SK-N-SH (cell line): ENCODE measurements around the gene GUCY1A1. TPM values are rescaled to one million over a fixed set of nuclear protein-coding genes. Genes with fewer than 3 reads are reported as not detected.

Experiments
- CTCF ChIA-PET: fragments of 300-600, 350-600 bp; formaldehyde crosslinking; extraction: SDS; loops from one replicate; lab custom pipeline; 2021; lab: Yijun Ruan, JAX
- POLR2A ChIA-PET: fragments of 350-600 bp; sonication (Branson Sonifier 250); formaldehyde crosslinking; extraction: SDS; loops from one replicate; lab custom pipeline; 2020; ENCODE audit warnings: antibody characterized with exemption, inconsistent platforms; lab: Yijun Ruan, JAX
- DNase-seq: peaks from one replicate; pipeline ENCODE4 v3.0.0; 2012
- H2AFZ ChIP-seq: fragments of 200-600 bp; sonication (generic); 2 replicates; pipeline ENCODE4 v1.8.1; 2016; ENCODE audit warnings: antibody characterized with exemption, mild to moderate bottlenecking, low read depth
- H3F3A ChIP-seq: fragments of 200-600 bp; sonication (generic); replicated peaks from 2 replicates; pipeline ENCODE3; 2016; ENCODE audit warnings: antibody characterized with exemption, mild to moderate bottlenecking; ENCODE audit not compliant: insufficient read depth
- H3K27ac ChIP-seq, 2 experiments: fragments of 200-500 bp in 1 of 2; fragments of 200-600 bp in 1 of 2; sonication (Bioruptor generic) in 1 of 2; sonication (generic), shearing (Covaris generic) in 1 of 2; 2 replicates each; pipeline versions ENCODE4 v1.5.1 to v1.6.1; 2014 to 2016; ENCODE audit warnings: low read depth in 2 of 2, inconsistent platforms in 1 of 2, low read length in 1 of 2, mild to moderate bottlenecking in 1 of 2, mixed read lengths in 1 of 2
- H3K27me3 ChIP-seq: fragments of 200-600 bp; sonication (generic), shearing (Covaris generic); 2 replicates; pipeline ENCODE4 v1.6.1; 2016; ENCODE audit warnings: mixed run types; ENCODE audit not compliant: insufficient read depth
- H3K36me3 ChIP-seq, 2 experiments: fragments of 200-500 bp in 1 of 2; fragments of 200-600 bp in 1 of 2; sonication (Bioruptor generic) in 1 of 2; sonication (generic) in 1 of 2; replicated peaks in 1 of 2; 2 replicates each; pipeline versions ENCODE3 to v1.5.1; 2014 to 2016; ENCODE audit warnings: low read length in 1 of 2, mild to moderate bottlenecking in 1 of 2; ENCODE audit not compliant: insufficient read depth in 2 of 2, control insufficient read depth in 1 of 2
- H3K4me1 ChIP-seq, 2 experiments: fragments of 200-500 bp in 1 of 2; fragments of 200-600 bp in 1 of 2; sonication (Bioruptor generic) in 1 of 2; sonication (generic), shearing (Covaris generic) in 1 of 2; 2 replicates each; pipeline versions ENCODE4 v1.5.1 to v1.6.1; 2014 to 2016; ENCODE audit warnings: low read depth in 1 of 2, low read length in 1 of 2, mixed run types in 1 of 2; ENCODE audit not compliant: insufficient read depth in 2 of 2, control insufficient read depth in 1 of 2
- H3K4me2 ChIP-seq: fragments of 200-600 bp; sonication (generic), shearing (Covaris generic); 2 replicates; pipeline ENCODE4 v1.6.1; 2017; ENCODE audit warnings: mixed run types
- H3K4me3 ChIP-seq, 2 experiments: fragments of 200-500 bp in 1 of 2; fragments of 200-600 bp in 1 of 2; sonication (Bioruptor generic) in 1 of 2; sonication (generic), shearing (Covaris generic) in 1 of 2; 2 replicates each; pipeline versions ENCODE4 v1.5.1 to v1.8.1; 2014 to 2016; ENCODE audit warnings: low read depth in 2 of 2, inconsistent platforms in 1 of 2, low read length in 1 of 2, mild to moderate bottlenecking in 1 of 2, mixed read lengths in 1 of 2, moderate library complexity in 1 of 2
- H3K79me2 ChIP-seq: fragments of 200-600 bp; sonication (generic); 2 replicates; pipeline ENCODE4 v1.8.1; 2017; ENCODE audit warnings: mild to moderate bottlenecking; ENCODE audit not compliant: insufficient read depth
- H3K9ac ChIP-seq: fragments of 200-600 bp; sonication (generic); 2 replicates; pipeline ENCODE4 v1.6.1; 2017; ENCODE audit warnings: mixed run types
- H3K9me2 ChIP-seq: fragments of 200-600 bp; sonication (generic); 2 replicates; pipeline ENCODE4 v1.6.1; 2017; ENCODE audit warnings: mixed run types
- H3K9me3 ChIP-seq: fragments of 200-600 bp; sonication (generic); 2 replicates; pipeline ENCODE4 v1.6.1; 2017; ENCODE audit warnings: mixed run types, mild to moderate bottlenecking, moderate library complexity
- H4K20me1 ChIP-seq: fragments of 200-600 bp; sonication (generic); 2 replicates; pipeline ENCODE4 v1.6.1; 2017; ENCODE audit warnings: mild to moderate bottlenecking, mixed run types; ENCODE audit not compliant: insufficient read depth
- CHD2 ChIP-seq: fragments of 150-350 bp; IDR thresholded peaks from 2 replicates; pipeline ENCODE4 v1.6.1; 2018; ENCODE audit warnings: low read length; ENCODE audit not compliant: partially characterized antibody
- ELF1 ChIP-seq: IDR thresholded peaks from 2 replicates; pipeline ENCODE4 v1.4.0; 2012
- EP300 ChIP-seq, 2 experiments: IDR thresholded peaks; 2 replicates each; pipeline versions ENCODE4 v1.4.0 to v1.6.1; 2012; ENCODE audit warnings: borderline replicate concordance in 1 of 2, low read depth in 1 of 2, low read length in 1 of 2
- EZH2phosphoT487 ChIP-seq: fragments of 200-600 bp; sonication (generic); IDR thresholded peaks from 2 replicates; pipeline ENCODE4 v1.6.1; 2017; ENCODE audit warnings: low read depth, mixed run types, mild to moderate bottlenecking, antibody characterized with exemption, moderate library complexity, borderline replicate concordance
- FOSL2 ChIP-seq: IDR thresholded peaks from 2 replicates; pipeline ENCODE4 v1.4.0; 2012; ENCODE audit warnings: low read depth, mild to moderate bottlenecking, moderate library complexity, borderline replicate concordance
- FOXJ3 ChIP-seq: sonication (generic); formaldehyde crosslinking; IDR thresholded peaks from 2 replicates; pipeline ENCODE4 v1.5.1; 2020; ENCODE audit warnings: mild to moderate bottlenecking, missing genetic modification reagents
- IRF3 ChIP-seq: fragments of 150-350 bp; IDR thresholded peaks from 2 replicates; pipeline ENCODE4 v1.6.1; 2016; ENCODE audit warnings: mild to moderate bottlenecking, low read depth, low read length
- JUND ChIP-seq: IDR thresholded peaks from 2 replicates; pipeline ENCODE4 v1.4.0; 2012
- MAX ChIP-seq: IDR thresholded peaks from 2 replicates; pipeline ENCODE4 v1.4.0; 2012; ENCODE audit warnings: low read depth
- MEF2A ChIP-seq: IDR thresholded peaks from 2 replicates; pipeline ENCODE4 v1.4.0; 2012; ENCODE audit warnings: low read depth, borderline replicate concordance
- NFIC ChIP-seq: IDR thresholded peaks from 2 replicates; pipeline ENCODE4 v1.4.0; 2012; ENCODE audit warnings: borderline replicate concordance
- PBX3 ChIP-seq: IDR thresholded peaks from 2 replicates; pipeline ENCODE4; 2012
- POLR2AphosphoS5 ChIP-seq: IDR thresholded peaks from 2 replicates; pipeline ENCODE4 v1.6.1; 2012; ENCODE audit warnings: low read depth, low read length
- RAD21 ChIP-seq: IDR thresholded peaks from 2 replicates; pipeline ENCODE4 v1.6.1; 2012; ENCODE audit warnings: mild to moderate bottlenecking, low read length
- RCOR1 ChIP-seq: fragments of 150-350 bp; IDR thresholded peaks from 2 replicates; pipeline ENCODE4 v1.6.1; 2017; ENCODE audit warnings: antibody characterized with exemption, low read length
- REST ChIP-seq: IDR thresholded peaks from 2 replicates; pipeline ENCODE4 v1.6.1; 2012; ENCODE audit warnings: mild to moderate bottlenecking, low read depth, low read length, moderate library complexity
- SIN3A ChIP-seq: IDR thresholded peaks from 2 replicates; pipeline ENCODE4 v1.6.1; 2012; ENCODE audit warnings: low read depth, mild to moderate bottlenecking, low read length, moderate library complexity, borderline replicate concordance
- YY1 ChIP-seq: IDR thresholded peaks from 2 replicates; pipeline ENCODE4 v1.4.0; 2012; ENCODE audit warnings: low read depth, mild to moderate bottlenecking
- WGBS: methylation state at CpG from one replicate; pipeline ENCODE4 v1.1.6; 2017; ENCODE audit warnings: low lambda C conversion rate; 5-methylcytosine and 5-hydroxymethylcytosine counted together
- polyA plus RNA-seq, 3 experiments: library from polyadenylated mRNA; depleted of rRNA; stranded (reverse); fragments of >200 nt; gene quantifications; 2 replicates each; pipeline ENCODE4 v1.2.3, GENCODE V29; 2012
- TF ChIP-seq, protein P1 (sequence below): IDR thresholded peaks from 2 replicates; pipeline ENCODE4 v1.4.0; 2012; ENCODE audit warnings: low read depth, borderline replicate concordance

GUCY1A1 gene
- polyA plus RNA-seq, 1 of the 3 experiments (the other 2 are of a cell fraction), result 0.03 TPM

- Histone ChIP-seq H3K9me2 (no peaks in the 10 kb centered on the region), H3K4me3 (no peak overlapping the region), H3K4me1 (no peaks in the 10 kb centered on the region; a peak in 1 of 4 replicates), H3K36me3 (no peaks in the 10 kb centered on the region), H2AFZ (no peak overlapping the region), H3K27ac (no peak overlapping the region), H4K20me1 (no peaks in the 10 kb centered on the region), H3K4me2 (no peak overlapping the region), H3K27me3 (no peaks in the 10 kb centered on the region), H3K79me2 (no peaks in the 10 kb centered on the region), H3K9me3 (no peaks in the 10 kb centered on the region), H3F3A (no peaks in the 10 kb centered on the region), H3K9ac (no peak overlapping the region)
- ChIA-PET POLR2A (no interaction called here), CTCF (interaction anchor here (0.7 kb wide), 1 partner anchor 25 kb away, joined by 3 read pairs; no protein-coding TSS in a partner anchor)
- 10% methylated on average over 2 of the region's 2 CpGs for WGBS
- TF ChIP-seq FOXJ3 (CRISPR knock-in tag), result no peak
- TF ChIP-seq REST, result no peak
- TF ChIP-seq, protein P1, sequence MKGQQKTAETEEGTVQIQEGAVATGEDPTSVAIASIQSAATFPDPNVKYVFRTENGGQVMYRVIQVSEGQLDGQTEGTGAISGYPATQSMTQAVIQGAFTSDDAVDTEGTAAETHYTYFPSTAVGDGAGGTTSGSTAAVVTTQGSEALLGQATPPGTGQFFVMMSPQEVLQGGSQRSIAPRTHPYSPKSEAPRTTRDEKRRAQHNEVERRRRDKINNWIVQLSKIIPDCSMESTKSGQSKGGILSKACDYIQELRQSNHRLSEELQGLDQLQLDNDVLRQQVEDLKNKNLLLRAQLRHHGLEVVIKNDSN, result no peak
- TF ChIP-seq JUND, result no peak
- TF ChIP-seq EZH2phosphoT487, result no peak
- no peak for TF ChIP-seq FOSL2
- TF ChIP-seq MEF2A, result no peak
- TF ChIP-seq IRF3, result no peak
- no peak for TF ChIP-seq PBX3
- TF ChIP-seq MAX, result no peak
- TF ChIP-seq RCOR1, result no peak
- TF ChIP-seq YY1, result no peak
- no peak for TF ChIP-seq RAD21
- TF ChIP-seq POLR2AphosphoS5, result no peak
- TF ChIP-seq CHD2, result no peak
- TF ChIP-seq EP300 (IDR thresholded peaks at IDR 0.05; ENCODE audit: borderline replicate concordance in 1 of 2, low read depth in 1 of 2, low read length in 1 of 2), result no peak
- no peak for TF ChIP-seq ELF1
- TF ChIP-seq SIN3A, result no peak
- TF ChIP-seq NFIC, result no peak
- no peak for DNase-seq
Observed at GRCh38 chr4:155706147-155706546, 39.5 kb downstream of the GUCY1A1 start.
